Thyroid gland (tissue), 4 donors: ENCODE results near the gene PLCB3.

Experiments
- CTCF ChIP-seq, 6 experiments: fragments of 200-600 bp in 3 of 6; fragments of 450-650 bp in 3 of 6; sonication (generic) in 3 of 6; IDR thresholded peaks; one replicate each; pipeline ENCODE4 v1.5.1; 2016 to 2019; ENCODE audit warnings: antibody characterized with exemption in 6 of 6, mild to moderate bottlenecking in 2 of 6, inconsistent platforms in 1 of 6, moderate library complexity in 1 of 6
- POLR2A ChIP-seq, 2 donors: fragments of 450-650 bp; IDR thresholded peaks; one replicate each; pipeline ENCODE4 v1.6.1; 2017; ENCODE audit warnings: antibody characterized with exemption in 2 of 2, mild to moderate bottlenecking in 2 of 2, moderate library complexity in 1 of 2

- TF ChIP-seq POLR2A (IDR thresholded peaks at IDR 0.05) (no peak), CTCF (IDR thresholded peaks at IDR 0.05) (no peak)
Observed at GRCh38 chr11:64312947-64313346, 61.6 kb downstream of the PLCB3 start.
